Keratinocyte (primary cell): ENCODE results near the gene C2orf80.
"Not testable (repeated sequence)": the region's sequence is repeated elsewhere in the genome, so short reads cannot be mapped to it uniquely, and the experiment has no call there.

ENCODE experiments used
- CTCF ChIP-seq, 3 experiments: IDR thresholded peaks in 1 of 3; conservative IDR thresholded peaks in 1 of 3; optimal IDR thresholded peaks in 1 of 3; 2 replicates in 2 of 3; 3 replicates in 1 of 3; pipeline versions ENCODE3 to v1.5.1; 2011; ENCODE audit warnings: low read length in 3 of 3, mild to moderate bottlenecking in 3 of 3, moderate library complexity in 2 of 3, control low read depth in 1 of 3, inconsistent platforms in 1 of 3; ENCODE audit not compliant: insufficient read depth in 2 of 3; ENCODE audit errors: extremely low read depth in 1 of 3
- EZH2 ChIP-seq: IDR thresholded peaks from one replicate; pipeline ENCODE4 v1.6.1; 2012; ENCODE audit warnings: inconsistent platforms, mild to moderate bottlenecking, low read length, moderate library complexity

GRCh38 chr2:208117390-208117789, 72.4 kb downstream of the C2orf80 start:
- not testable (repeated sequence) for TF ChIP-seq EZH2; CTCF (optimal IDR thresholded peaks at IDR 0.05 in 1 of 3, IDR thresholded peaks at IDR 0.05 in 1 of 3, conservative IDR thresholded peaks at IDR 0.05 in 1 of 3; ENCODE audit: extremely low read depth in 1 of 3, insufficient read depth in 2 of 3, low read length in 3 of 3)
